OCI-LY1 (cell line): ENCODE measurements around the gene COL8A1.

Experiments
- H2AFZ ChIP-seq: fragments of 200-600 bp; sonication (generic), shearing (Covaris generic); 2 replicates; pipeline ENCODE4 v1.6.0; 2014; ENCODE audit warnings: antibody characterized with exemption, mild to moderate bottlenecking, low read length
- H3F3A ChIP-seq: fragments of 200-600 bp; sonication (generic), shearing (Covaris generic); 2 replicates; pipeline ENCODE4 v1.6.0; 2014; ENCODE audit warnings: mild to moderate bottlenecking, antibody characterized with exemption, low read length, moderate library complexity; ENCODE audit not compliant: insufficient read depth
- H3K27ac ChIP-seq: fragments of 200-600 bp; sonication (generic); 2 replicates; pipeline ENCODE4 v1.5.1; 2014; ENCODE audit warnings: low read length, mixed run types, mild to moderate bottlenecking, low read depth; ENCODE audit not compliant: poor library complexity, severe bottlenecking
- H3K27me3 ChIP-seq: fragments of 200-600 bp; sonication (generic); 2 replicates; pipeline ENCODE4 v1.6.0; 2014; ENCODE audit warnings: antibody characterized with exemption, mild to moderate bottlenecking, low read length, moderate library complexity; ENCODE audit not compliant: insufficient read depth
- H3K36me3 ChIP-seq: fragments of 200-600 bp; sonication (generic); 2 replicates; pipeline ENCODE4 v1.6.1; 2014; ENCODE audit warnings: mild to moderate bottlenecking, antibody characterized with exemption, low read length, moderate library complexity, mixed read lengths; ENCODE audit not compliant: insufficient read depth
- H3K4me1 ChIP-seq: fragments of 200-600 bp; sonication (generic); 2 replicates; pipeline ENCODE4 v1.5.1; 2014; ENCODE audit warnings: mild to moderate bottlenecking, low read length, moderate library complexity; ENCODE audit not compliant: insufficient read depth, severe bottlenecking
- H3K4me2 ChIP-seq: fragments of 200-600 bp; sonication (generic), shearing (Covaris generic); 2 replicates; pipeline ENCODE4 v1.6.1; 2014; ENCODE audit warnings: low read length
- H3K4me3 ChIP-seq: fragments of 200-600 bp; sonication (generic); 2 replicates; pipeline ENCODE4 v1.5.1; 2014; ENCODE audit warnings: low read length, low read depth, mild to moderate bottlenecking, mixed read lengths; ENCODE audit not compliant: poor library complexity, severe bottlenecking
- H3K79me2 ChIP-seq: fragments of 200-600 bp; shearing (Covaris generic); 2 replicates; pipeline ENCODE4 v1.6.1; 2016; ENCODE audit warnings: mixed run types, low read length, mixed read lengths; ENCODE audit not compliant: insufficient read depth
- H3K9ac ChIP-seq: fragments of 200-600 bp; sonication (generic), shearing (Covaris generic); 2 replicates; pipeline ENCODE4 v1.6.1; 2014; ENCODE audit warnings: mild to moderate bottlenecking, low read length, mixed read lengths
- H3K9me2 ChIP-seq: fragments of 200-600 bp; sonication (generic), shearing (Covaris generic); 2 replicates; pipeline ENCODE4 v1.6.1; 2014; ENCODE audit warnings: low read depth, mild to moderate bottlenecking, low read length, mixed read lengths
- H3K9me3 ChIP-seq: fragments of 200-600 bp; shearing (Covaris generic); 2 replicates; pipeline ENCODE4 v1.6.1; 2014; ENCODE audit warnings: low read length, mixed read lengths
- H4K20me1 ChIP-seq: fragments of 200-600 bp; sonication (generic), shearing (Covaris generic); 2 replicates; pipeline ENCODE4 v1.6.0; 2016; ENCODE audit warnings: mild to moderate bottlenecking, low read length; ENCODE audit not compliant: insufficient read depth
- CTCF ChIP-seq: fragments of 200-600 bp; sonication (generic), shearing (Covaris generic); IDR thresholded peaks from 2 replicates; pipeline ENCODE4 v1.5.1; 2017; ENCODE audit warnings: mild to moderate bottlenecking, antibody characterized with exemption, low read length, moderate library complexity, mixed read lengths
- EZH2 ChIP-seq: fragments of 200-600 bp; sonication (generic), shearing (Covaris generic); IDR thresholded peaks from 2 replicates; pipeline ENCODE4 v1.8.0; 2017; ENCODE audit warnings: borderline replicate concordance, mixed run types, mild to moderate bottlenecking, antibody characterized with exemption, low read length, moderate library complexity, mixed read lengths

COL8A1 gene

GRCh38 chr3:99670556-99670950, 32.2 kb downstream of the COL8A1 start:
- H3K79me2 ChIP-seq = no peaks in the 10 kb centered on the region
- H3K9ac ChIP-seq = no peak overlapping the region
- no peaks in the 10 kb centered on the region for H3K27me3 ChIP-seq
- H3K9me2 ChIP-seq = no peaks in the 10 kb centered on the region
- no peak overlapping the region for H3K4me3 ChIP-seq
- H2AFZ ChIP-seq = no peak overlapping the region
- H3K4me1 ChIP-seq = no peaks in the 10 kb centered on the region
- no peaks in the 10 kb centered on the region for H3K36me3 ChIP-seq
- TF ChIP-seq EZH2 (no peak), CTCF (no peak)
- no peak overlapping the region for H3K27ac ChIP-seq
- H3F3A ChIP-seq = no peaks in the 10 kb centered on the region
- no peaks in the 10 kb centered on the region for H3K9me3 ChIP-seq
- no peak overlapping the region for H3K4me2 ChIP-seq
- H4K20me1 ChIP-seq = no peaks in the 10 kb centered on the region

- Histone ChIP-seq H3K9me3 (no peaks in the 10 kb centered on the region), H3K4me2 (no peak overlapping the region), H3K4me1 (no peaks in the 10 kb centered on the region), H3F3A (no peaks in the 10 kb centered on the region), H3K9ac (no peak overlapping the region), H3K27me3 (no peaks in the 10 kb centered on the region), H3K4me3 (no peak overlapping the region), H2AFZ (no peak overlapping the region), H3K27ac (no peak overlapping the region), H4K20me1 (no peaks in the 10 kb centered on the region), H3K79me2 (no peaks in the 10 kb centered on the region), H3K36me3 (no peaks in the 10 kb centered on the region), H3K9me2 (no peaks in the 10 kb centered on the region)
- TF ChIP-seq CTCF (no peak), EZH2 (no peak)
Measured at GRCh38 chr3:99674086-99674789, 35.8 kb downstream of the COL8A1 start.

- no peak overlapping the region for H3K4me3 ChIP-seq
- no peaks in the 10 kb centered on the region for H3K9me2 ChIP-seq
- no peak overlapping the region for H3K27ac ChIP-seq
- no peaks in the 10 kb centered on the region for H3K36me3 ChIP-seq
- H3K4me1 ChIP-seq = no peaks in the 10 kb centered on the region
- no peaks in the 10 kb centered on the region for H3F3A ChIP-seq
- TF ChIP-seq EZH2 (no peak), CTCF (no peak)
- no peaks in the 10 kb centered on the region for H4K20me1 ChIP-seq
- no peaks in the 10 kb centered on the region for H3K27me3 ChIP-seq
- no peaks in the 10 kb centered on the region for H3K9me3 ChIP-seq
- H2AFZ ChIP-seq = no peak overlapping the region
- H3K9ac ChIP-seq = no peak overlapping the region
- no peaks in the 10 kb centered on the region for H3K79me2 ChIP-seq
- no peak overlapping the region for H3K4me2 ChIP-seq
Measured at GRCh38 chr3:99678023-99678422, 39.6 kb downstream of the COL8A1 start.
